ENCODE results near the gene TUBB2B. TPM values are rescaled to one million over a fixed set of nuclear protein-coding genes. Genes with fewer than 3 reads are reported as not detected.

The TUBB2B gene
- total and polyA plus RNA-seq, 2 donors (not counting 1 experiment from before 2014, with no cell fraction given): 14.7 TPM; not detected in 1

- Histone ChIP-seq H3K27ac (ENCODE audit: low read length in 2 of 2) (no peak overlapping the region), H3K4me2 (replicated peaks; ENCODE audit: low read depth, low read length, poor library complexity, severe bottlenecking) (peak overlapping the region; percentile 96), H3K9ac (ENCODE audit: low read length) (peak overlapping the region; percentile 63), H3K9me3 (ENCODE audit: control extremely low read depth in 1 of 3, control insufficient read depth in 2 of 3, insufficient read depth in 1 of 3, low read length in 2 of 3) (peaks cover 0 to 37% (median 0%) of the 10 kb centered on the region in 3 donors), H4K20me1 (ENCODE audit: control insufficient read depth, insufficient read depth, low read length, poor library complexity, severe bottlenecking) (no peaks in the 10 kb centered on the region), H3K27me3 (replicated peaks in 1 of 4; ENCODE audit: control extremely low read depth in 1 of 4, control insufficient read depth in 3 of 4, insufficient read depth in 4 of 4, low read length in 3 of 4) (peaks cover 0 to 77% (median 58%) of the 10 kb centered on the region in 4 experiments), H3K36me3 (replicated peaks in 1 of 2; ENCODE audit: control extremely low read depth in 1 of 2, control insufficient read depth in 1 of 2, extremely low read depth in 1 of 2, insufficient read depth in 2 of 2, low read length in 1 of 2) (no peaks in the 10 kb centered on the region), H3K4me3 (ENCODE audit: control extremely low read depth in 1 of 5, extremely low read depth in 1 of 5, insufficient read depth in 1 of 5, low read depth in 2 of 5, low read length in 4 of 5) (peak overlapping the region; percentile 25 to 40 (median 35)), H2AFZ (ENCODE audit: insufficient read depth, low read depth, low read length, poor library complexity, severe bottlenecking) (peak overlapping the region; percentile 44), H3K79me2 (ENCODE audit: control insufficient read depth, insufficient read depth, low read length) (no peaks in the 10 kb centered on the region), H3K4me1 (ENCODE audit: control insufficient read depth in 2 of 2, insufficient read depth in 2 of 2, low read length in 2 of 2) (peaks cover 58 to 59% of the 10 kb centered on the region in 2 donors)
- ATAC-seq (ENCODE audit: low read depth) (no peak), DNase-seq (peak; percentile 62)
- POLR2A ChIA-PET: no interaction called here
- Mint-ChIP-seq H3K9me3 (ENCODE audit: insufficient read depth) (no peaks in the 10 kb centered on the region), H3K27ac (peak overlapping the region; percentile 27), H3K27me3 (peaks cover 75% of the 10 kb centered on the region), H3K4me1 (peaks cover 53% of the 10 kb centered on the region), H3K4me3 (peak overlapping the region; percentile 95)
- CTCF ChIA-PET: interaction anchor here (0.7 to 4.0 kb wide), 3 partner anchors 23 to 103 kb away, joined by 3 to 18 read pairs (median 4); no protein-coding TSS in a partner anchor
- TF ChIP-seq EZH2 (IDR thresholded peaks at IDR 0.05; ENCODE audit: borderline replicate concordance, insufficient read depth, low read depth, low read length, poor library complexity, severe bottlenecking) (no peak), CTCF (IDR thresholded peaks at IDR 0.05) (no peak)
- intact Hi-C loops (cut with micrococcal nuclease): loop anchor here (1.0 kb wide), 1 partner anchor 66 kb away; no protein-coding TSS in a partner anchor
- WGBS (ENCODE audit: insufficient coverage): 3% methylated on average over 51 of the region's 62 CpGs
Observed at GRCh38 chr6:3228771-3229565, 1.5 kb upstream of the TUBB2B start.
